M059J (cell line): ENCODE measurements around the gene FZD2. TPM values are rescaled to one million over a fixed set of nuclear protein-coding genes. Genes with fewer than 3 reads are reported as not detected.
"Not testable (repeated sequence)": the region's sequence is repeated elsewhere in the genome, so short reads cannot be mapped to it uniquely, and the experiment has no call there.

Experiments used
- DNase-seq: peaks from one replicate; pipeline ENCODE4 v3.0.0-alpha.2; 2012; ENCODE audit warnings: low read depth
- total RNA-seq: library from RNA; depleted of rRNA; stranded (reverse); fragments of >200 nt; shearing (Covaris generic); gene quantifications from 2 replicates; pipeline ENCODE4 v1.2.3, GENCODE V29; 2014

Gene FZD2
- total RNA-seq, 1 experiment from 2014 or later, result 41.3 TPM

- no peak for DNase-seq
These were observed 18.1 kb downstream of the FZD2 start for GRCh38 chr17:44575403-44575802.

- no peak for DNase-seq
These were observed 21.7 kb downstream of the FZD2 start for GRCh38 chr17:44578947-44579346.

GRCh38 chr17:44581868-44582267, 24.6 kb downstream of the FZD2 start:
- no peak for DNase-seq

GRCh38 chr17:44584443-44584842, 27.2 kb downstream of the FZD2 start:
- DNase-seq, result no peak

GRCh38 chr17:44585315-44585714, 28.0 kb downstream of the FZD2 start:
- no peak for DNase-seq

GRCh38 chr17:44587339-44587738, 30.1 kb downstream of the FZD2 start:
- peak; percentile 94 for DNase-seq

- DNase-seq, result peak; percentile 15
These were observed 32.2 kb downstream of the FZD2 start for GRCh38 chr17:44589316-44590071.

- not testable (repeated sequence) for DNase-seq
These were observed 32.8 kb downstream of the FZD2 start for GRCh38 chr17:44590072-44590462.

GRCh38 chr17:44590762-44591161, 33.5 kb downstream of the FZD2 start:
- not testable (repeated sequence) for DNase-seq

- no peak for DNase-seq
These were observed 33.9 kb downstream of the FZD2 start for GRCh38 chr17:44591206-44591605.

- DNase-seq, result no peak
These were observed 35.9 kb downstream of the FZD2 start for GRCh38 chr17:44593156-44593555.

GRCh38 chr17:44595216-44595775, 38.0 kb downstream of the FZD2 start:
- no peak for DNase-seq

- DNase-seq, result no peak
These were observed 41.0 kb downstream of the FZD2 start for GRCh38 chr17:44598329-44598728.

- DNase-seq, result no peak
These were observed 41.6 kb downstream of the FZD2 start for GRCh38 chr17:44598932-44599297.

GRCh38 chr17:44599298-44600175, 42.3 kb downstream of the FZD2 start:
- peak; percentile 96 for DNase-seq

GRCh38 chr17:44601539-44601938, 44.3 kb downstream of the FZD2 start:
- DNase-seq, result no peak

GRCh38 chr17:44601973-44602372, 44.7 kb downstream of the FZD2 start:
- DNase-seq, result no peak

- no peak for DNase-seq
These were observed 45.1 kb downstream of the FZD2 start for GRCh38 chr17:44602390-44602789.

- DNase-seq, result no peak
These were observed 45.7 kb downstream of the FZD2 start for GRCh38 chr17:44602970-44603369.

- DNase-seq, result no peak
These were observed 47.0 kb downstream of the FZD2 start for GRCh38 chr17:44604116-44604761.

GRCh38 chr17:44604768-44605485, 47.6 kb downstream of the FZD2 start:
- DNase-seq, result no peak

GRCh38 chr17:44606658-44607057, 49.4 kb downstream of the FZD2 start:
- DNase-seq, result no peak
